Panc1 (cell line): ENCODE results near the gene COX5A. TPM values are rescaled to one million over a fixed set of nuclear protein-coding genes. Genes with fewer than 3 reads are reported as not detected.
A peak's percentile ranks its signal among the peaks of the same experiment; 100 is the strongest.
"Not testable (repeated sequence)": the region's sequence is repeated elsewhere in the genome, so short reads cannot be mapped to it uniquely, and the experiment has no call there.

Experiments used
- ATAC-seq: fragments of 200-7000 bp; cut with Tn5 transposase; 2 replicates; pipeline ENCODE4 v1.9.1; 2020; ENCODE audit warnings: mild to moderate bottlenecking, moderate library complexity
- BruUV-seq: library from RNA; stranded (reverse); fragments of 400-500 nt; replicated peaks from 2 replicates; lab custom pipeline; 2021; lab: Mats Ljungman, UMichigan
- CTCF ChIA-PET: fragments of 300-600 bp; sonication (Branson Sonifier 250); formaldehyde crosslinking; loops from one replicate; lab custom pipeline; 2022; ENCODE audit warnings: antibody characterized with exemption; lab: Charles Lee
- POLR2A ChIA-PET: fragments of 300-600 bp; sonication (Branson Sonifier 250); formaldehyde crosslinking; loops from one replicate; lab custom pipeline; 2022; ENCODE audit warnings: antibody characterized with exemption; lab: Charles Lee
- DNase-seq: peaks from one replicate; pipeline ENCODE4 v3.0.0-alpha.2; 2010; ENCODE audit warnings: low read depth, low spot score
- H3K27ac ChIP-seq: 2 replicates; pipeline ENCODE4 v1.5.1; 2011; ENCODE audit warnings: mild to moderate bottlenecking, low read length, inconsistent platforms
- H3K27me3 ChIP-seq: fragments of 200-500 bp; sonication (Bioruptor generic); 2 replicates; pipeline ENCODE4 v1.6.0; 2014; ENCODE audit warnings: low read length, inconsistent platforms; ENCODE audit not compliant: control insufficient read depth, insufficient read depth
- H3K36me3 ChIP-seq: fragments of 200-500 bp; sonication (Bioruptor generic); 2 replicates; pipeline ENCODE4 v1.5.1; 2014; ENCODE audit warnings: inconsistent platforms, mild to moderate bottlenecking, low read length, moderate library complexity; ENCODE audit not compliant: control insufficient read depth, insufficient read depth
- H3K4me1 ChIP-seq: 2 replicates; pipeline ENCODE4 v1.5.1; 2011; ENCODE audit warnings: inconsistent platforms, mild to moderate bottlenecking, low read length, moderate library complexity; ENCODE audit not compliant: control insufficient read depth, insufficient read depth
- H3K4me3 ChIP-seq, 2 experiments: 2 replicates each; pipeline ENCODE4 v1.5.1; 2011 to 2012; ENCODE audit warnings: low read depth in 2 of 2, low read length in 2 of 2, mild to moderate bottlenecking in 2 of 2, inconsistent platforms in 1 of 2, moderate library complexity in 1 of 2
- H3K9me3 ChIP-seq: fragments of 200-500 bp; sonication (Bioruptor generic); 2 replicates; pipeline ENCODE4 v1.5.1; 2014; ENCODE audit warnings: low read depth, mild to moderate bottlenecking, inconsistent platforms, low read length, moderate library complexity; ENCODE audit not compliant: control insufficient read depth, insufficient read depth
- CTCF ChIP-seq: fragments of 450-650 bp; IDR thresholded peaks from 2 replicates; pipeline ENCODE4 v1.5.1; 2017; ENCODE audit warnings: mild to moderate bottlenecking
- POLR2AphosphoS5 ChIP-seq: IDR thresholded peaks from 2 replicates; pipeline ENCODE4 v1.6.1; 2012; ENCODE audit warnings: mild to moderate bottlenecking, low read depth, low read length, moderate library complexity
- REST ChIP-seq, 2 experiments: IDR thresholded peaks; 2 replicates each; pipeline ENCODE4 v1.6.1; 2011 to 2012; ENCODE audit warnings: low read depth in 2 of 2, control low read depth in 1 of 2, low read length in 1 of 2, mild to moderate bottlenecking in 1 of 2, moderate library complexity in 1 of 2; ENCODE audit not compliant: insufficient read depth in 1 of 2
- SIN3A ChIP-seq: IDR thresholded peaks from 2 replicates; pipeline ENCODE4 v1.6.1; 2012; ENCODE audit warnings: low read depth, mild to moderate bottlenecking, low read length, moderate library complexity, borderline replicate concordance; ENCODE audit not compliant: insufficient read depth
- TCF7L2 ChIP-seq: IDR thresholded peaks from 2 replicates; pipeline ENCODE4 v1.6.1; 2011; ENCODE audit warnings: mild to moderate bottlenecking, low read depth, low read length, inconsistent platforms
- in situ Hi-C: cut with HindIII; loops from 2 replicates; pipeline ENCODE4 v1.10.0; 2016; ENCODE audit warnings: low sequenced_read_pairs, low pct_unique_long_range_greater_than_20kb
- intact Hi-C: fragments of 100-400 bp; cut with micrococcal nuclease; formaldehyde crosslinking; loops from one replicate; pipeline ENCODE4 v1.10.0; 2022; ENCODE audit not compliant: unreplicated experiment
- total RNA-seq: library from RNA; stranded (reverse); gene quantifications from one replicate; pipeline ENCODE4 v1.2.1, GENCODE V29; 2021; ENCODE audit not compliant: unreplicated experiment

COX5A gene
- total RNA-seq, 1 experiment from 2014 or later, result 353 TPM

- no peaks in the 10 kb centered on the region for H3K9me3 ChIP-seq
- TF ChIP-seq POLR2AphosphoS5, result no peak
- TF ChIP-seq CTCF, result no peak
- TF ChIP-seq REST (IDR thresholded peaks at IDR 0.05; ENCODE audit: insufficient read depth in 1 of 2, low read depth in 2 of 2, low read length in 1 of 2), result no peak
- POLR2A ChIA-PET, result interaction anchor here (0.6 kb wide), 1 partner anchor 278 kb away, joined by 3 read pairs; no protein-coding TSS in a partner anchor
- H3K36me3 ChIP-seq, result 0 out of 2 replicates have a peak, but pooled peaks cover 2% of the 10 kb centered on the region
- in situ Hi-C loops, result no loop called here
- intact Hi-C loops, result no loop called here
- no peak for DNase-seq
- H3K27me3 ChIP-seq, result no peaks in the 10 kb centered on the region
- peak overlapping the region; percentile 93 for H3K27ac ChIP-seq
- H3K4me3 ChIP-seq, result peak overlapping the region; percentile 87 to 94
- CTCF ChIA-PET, result no interaction called here
- ATAC-seq, result no peak
- peaks cover 8% of the 10 kb centered on the region; the same call in 1 of the 2 replicates for H3K4me1 ChIP-seq
- no TSS peak for BruUV-seq
These were observed 642 bp downstream of the COX5A start for GRCh38 chr15:74937272-74937589.

GRCh38 chr15:74935193-74935592 is 2.7 kb downstream of the COX5A start:
- H3K27me3 ChIP-seq, CTCF ChIA-PET, H3K9me3 ChIP-seq, H3K36me3 ChIP-seq, BruUV-seq, ATAC-seq, H3K4me1 ChIP-seq, POLR2A ChIA-PET, intact Hi-C loops, DNase-seq, in situ Hi-C loops, H3K27ac ChIP-seq, H3K4me3 ChIP-seq: not testable (repeated sequence)

- no peaks in the 10 kb centered on the region for H3K9me3 ChIP-seq
- DNase-seq (no peak), ATAC-seq (no peak)
- H3K4me1 ChIP-seq, result peaks cover 8% of the 10 kb centered on the region; the same call in 1 of the 2 replicates
- H3K27me3 ChIP-seq, result no peaks in the 10 kb centered on the region
- CTCF ChIA-PET, result interaction anchor here (0.6 to 0.7 kb wide), 2 partner anchors 17 to 222 kb away, joined by 4 to 5 read pairs; no protein-coding TSS in a partner anchor
- POLR2A ChIA-PET, result no interaction called here
- intact Hi-C loops, result no loop called here
- H3K27ac ChIP-seq, result no peak overlapping the region
- H3K4me3 ChIP-seq, result no peak overlapping the region
- no TSS peak for BruUV-seq
- in situ Hi-C loops, result no loop called here
- peaks cover 11% of the 10 kb centered on the region for H3K36me3 ChIP-seq
- TF ChIP-seq TCF7L2, result no peak
- TF ChIP-seq REST (IDR thresholded peaks at IDR 0.05; ENCODE audit: insufficient read depth in 1 of 2, low read depth in 2 of 2, low read length in 1 of 2), result no peak
- no peak for TF ChIP-seq CTCF
- no peak for TF ChIP-seq POLR2AphosphoS5
- TF ChIP-seq SIN3A, result no peak
These were observed 4.3 kb downstream of the COX5A start for GRCh38 chr15:74933573-74933972.
